ENCODE results near the gene FAM167B. TPM values are rescaled to one million over a fixed set of nuclear protein-coding genes. Genes with fewer than 3 reads are reported as not detected.
A peak's percentile ranks its signal among the peaks of the same experiment; 100 is the strongest.
"Not testable (repeated sequence)": the region's sequence is repeated elsewhere in the genome, so short reads cannot be mapped to it uniquely, and the experiment has no call there.

FAM167B gene
- total RNA-seq, 1 donor from 2014 or later = 8.1 TPM

DNA sequence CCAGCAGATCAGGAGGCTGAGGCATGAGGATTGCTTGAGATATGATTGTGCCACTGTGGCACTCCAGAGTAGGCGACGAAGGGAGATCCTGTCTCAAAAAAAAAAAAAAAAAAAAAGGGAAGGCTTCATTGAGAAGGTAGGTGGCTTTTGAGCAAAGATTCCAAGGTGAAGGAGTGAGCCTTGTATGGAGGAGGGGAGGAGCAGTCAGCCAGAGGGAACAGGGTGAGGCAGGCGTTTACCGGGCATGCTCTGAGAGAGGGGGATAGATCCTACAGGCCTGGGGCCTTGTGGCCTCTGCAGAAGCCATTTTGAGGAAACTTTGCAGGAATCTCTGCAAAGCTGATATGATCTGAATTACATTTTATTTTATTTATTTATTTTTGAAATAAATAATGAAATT, 39.7 kb downstream of the FAM167B start:
- intact Hi-C loops (cut with DNase I) = no loop called here
- ATAC-seq (ENCODE audit: poor library complexity) = no peak
- no peak for DNase-seq

DNA sequence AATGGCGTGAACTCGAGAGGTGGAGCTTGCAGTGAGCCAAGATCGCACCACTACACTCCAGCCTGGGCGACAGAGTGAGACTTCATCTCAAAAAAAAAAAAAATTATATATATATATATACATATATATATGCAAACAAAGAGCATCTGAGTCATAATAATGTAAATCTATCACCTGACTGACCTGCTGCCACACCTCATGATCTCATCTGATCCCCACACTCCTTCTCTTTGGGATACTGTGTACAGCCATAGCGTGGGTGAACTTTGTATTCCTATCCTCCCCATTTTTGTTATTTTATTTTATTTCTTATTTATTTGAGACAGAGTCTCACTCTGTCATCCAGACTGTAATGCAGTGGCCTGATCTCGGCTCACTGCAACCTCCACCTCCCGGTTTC, 42.2 kb downstream of the FAM167B start:
- DNase-seq = no peak
- ATAC-seq (ENCODE audit: poor library complexity) = no peak
- intact Hi-C loops (cut with DNase I) = no loop called here

DNA sequence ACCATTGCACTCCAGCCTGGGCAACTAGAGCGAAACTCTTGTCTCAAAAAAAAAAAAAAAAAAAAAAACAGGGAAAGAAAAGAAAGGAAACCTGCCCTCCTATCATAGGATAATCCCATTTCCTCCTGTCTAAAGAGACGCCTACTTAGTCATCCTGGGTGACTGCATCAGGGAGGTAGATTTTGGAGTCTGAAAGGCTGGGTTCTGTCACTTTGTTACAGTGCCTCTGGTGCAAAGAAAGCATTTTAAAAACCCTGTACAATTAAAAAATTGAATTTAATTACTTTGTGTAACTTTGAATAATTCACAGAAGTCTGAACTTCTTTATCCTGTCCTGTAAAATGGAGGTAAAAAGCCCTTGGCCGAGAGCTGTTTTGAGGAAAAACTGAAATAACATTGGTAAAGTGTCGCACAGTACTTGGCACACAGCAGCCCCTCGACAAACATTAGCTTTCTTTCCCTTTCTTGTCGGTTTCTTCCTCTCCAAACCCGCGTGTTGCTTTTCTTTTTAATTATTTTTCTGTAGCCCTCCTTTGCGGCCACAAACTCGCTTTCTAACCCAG, 44.2 kb downstream of the FAM167B start:
- ATAC-seq (ENCODE audit: poor library complexity) (no peak), DNase-seq (no peak)
- intact Hi-C loops (cut with DNase I) = loop anchor here (10.0 kb wide), 1 partner anchor 46 kb away; the partner anchor contains the start of gene FAM167B

DNA sequence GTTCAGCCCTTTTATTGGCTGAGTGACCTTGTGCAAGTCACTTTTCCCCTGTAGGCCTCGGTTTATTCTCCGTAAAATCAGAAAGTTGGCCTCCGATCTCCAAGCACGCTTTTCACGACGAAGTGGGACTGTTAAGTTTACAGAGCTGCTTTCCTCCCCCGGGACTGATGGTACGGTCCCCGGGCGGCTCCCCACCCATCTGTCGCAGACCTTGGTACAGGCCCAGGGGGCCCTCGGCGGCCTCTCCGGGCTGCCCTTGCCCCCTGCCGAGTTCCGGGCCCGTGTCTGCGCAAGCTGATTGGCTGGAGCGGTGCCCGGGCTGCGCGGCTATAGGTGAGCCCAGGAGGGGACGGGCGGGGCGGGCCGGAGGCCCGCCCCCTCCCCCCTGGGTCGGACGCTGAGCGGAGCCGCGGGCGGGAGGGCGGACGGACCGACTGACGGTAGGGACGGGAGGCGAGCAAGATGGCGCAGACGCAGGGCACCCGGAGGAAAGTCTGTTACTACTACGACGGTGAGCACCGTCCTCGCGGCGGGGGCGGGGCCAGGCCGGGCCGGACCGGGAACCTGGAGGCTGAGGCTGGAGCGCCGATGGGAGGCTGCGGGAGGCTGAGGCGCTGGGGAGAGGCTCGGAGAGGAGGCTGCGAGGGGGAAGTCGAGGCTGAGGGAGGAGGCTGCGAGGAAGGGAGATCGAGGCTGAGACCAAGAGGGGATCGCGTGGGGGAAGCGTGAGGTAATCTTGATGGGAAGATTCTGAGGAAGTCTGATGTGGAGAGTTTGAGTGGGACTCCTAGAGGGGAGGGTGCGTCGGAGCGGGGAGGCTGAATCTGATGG, 44.9 kb downstream of the FAM167B start, which contains the start of gene HDAC1:
TSS of gene HDAC1 (plus strand) at position 376 of the 831 bp plus-strand sequence. CDS start at position 463, 87 bp downstream.
- intact Hi-C loops (cut with DNase I) = loop anchor here (10.0 kb wide), 1 partner anchor 47 kb away; the partner anchor contains the start of gene FAM167B
- peak; percentile 99 for ATAC-seq (ENCODE audit: poor library complexity)

DNA sequence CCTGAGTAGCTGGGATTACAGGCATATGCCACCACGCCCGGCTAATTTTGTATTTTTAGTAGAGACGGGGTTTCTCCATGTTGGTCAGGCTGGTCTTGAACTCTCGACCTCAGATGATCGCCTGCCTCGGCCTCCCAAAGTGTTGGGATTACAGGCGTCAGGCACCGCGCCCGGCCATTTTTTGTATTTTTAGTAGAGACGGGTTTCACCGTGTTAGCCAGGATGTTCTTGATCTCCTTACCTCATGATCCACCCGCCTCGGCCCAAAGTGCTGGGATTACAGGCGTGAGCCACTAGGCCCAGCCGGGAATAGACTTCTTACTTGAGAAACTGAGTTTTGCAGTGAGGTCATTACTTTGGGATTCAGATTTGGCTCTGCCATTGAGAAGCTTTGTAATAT, 51.2 kb downstream of the FAM167B start:
- ATAC-seq (ENCODE audit: poor library complexity); DNase-seq: not testable (repeated sequence)
- intact Hi-C loops (cut with DNase I) = loop anchor here (10.0 kb wide), 1 partner anchor 53 kb away; the partner anchor contains the start of gene FAM167B

More for the DNA sequence above, 44.9 kb downstream of the FAM167B start, which contains the start of gene HDAC1:
- peak; percentile 99 for DNase-seq

Other genes with a start within 250 kb of the FAM167B start
- gene KHDRBS1, start 233.4 kb upstream of the FAM167B start, total RNA-seq = 51.0 TPM
- 6.1 TPM for gene TMEM39B, start 174.3 kb upstream of the FAM167B start, total RNA-seq
- gene KPNA6, start 139.2 kb upstream of the FAM167B start, total RNA-seq = 69.4 TPM
- gene TXLNA, start 67.5 kb upstream of the FAM167B start, total RNA-seq = 15.5 TPM
- gene CCDC28B, start 46.6 kb upstream of the FAM167B start, total RNA-seq = 25.0 TPM
- gene IQCC, start 41.6 kb upstream of the FAM167B start, total RNA-seq = 0.97 TPM
- not detected for gene DCDC2B, start 38.1 kb upstream of the FAM167B start, total RNA-seq
- 7.5 TPM for gene TMEM234, start 24.9 kb upstream of the FAM167B start, total RNA-seq
- 97.2 TPM for gene EIF3I, start 24.8 kb upstream of the FAM167B start, total RNA-seq
- gene LCK, start 4.0 kb downstream of the FAM167B start, total RNA-seq = 0.51 TPM
- 41.0 TPM for gene HDAC1, start 44.9 kb downstream of the FAM167B start, total RNA-seq
- 16.1 TPM for gene MARCKSL1, start 89.0 kb downstream of the FAM167B start, total RNA-seq
- 1.7 TPM for gene FAM229A, start 115.3 kb downstream of the FAM167B start, total RNA-seq
- gene TSSK3, start 115.3 kb downstream of the FAM167B start, total RNA-seq = 1.0 TPM
- gene BSDC1, start 147.2 kb downstream of the FAM167B start, total RNA-seq = 43.7 TPM
- gene ZBTB8B, start 217.8 kb downstream of the FAM167B start, total RNA-seq = not detected

Data from Right ventricle myocardium superior (tissue), 1 donor.